IgD-negative memory B cell (primary cell): Measurements from ENCODE around the gene CCKAR. TPM values are rescaled to one million over a fixed set of nuclear protein-coding genes. Genes with fewer than 3 reads are reported as not detected.
"Not testable (repeated sequence)": the region's sequence is repeated elsewhere in the genome, so short reads cannot be mapped to it uniquely, and the experiment has no call there.

ENCODE experiments used
- H3K27ac Mint-ChIP-seq, 3 donors: one replicate each; pipeline ENCODE4 v1.8.0; 2020 to 2022; ENCODE audit warnings: mild to moderate bottlenecking in 3 of 3, mixed read lengths in 3 of 3, moderate library complexity in 1 of 3
- H3K27me3 Mint-ChIP-seq: one replicate; pipeline ENCODE4 v1.8.0; 2021; ENCODE audit warnings: mixed read lengths
- H3K36me3 Mint-ChIP-seq: one replicate; pipeline ENCODE4 v1.8.0; 2020; ENCODE audit warnings: mild to moderate bottlenecking, mixed read lengths
- H3K4me1 Mint-ChIP-seq, 3 donors: one replicate each; pipeline ENCODE4 v1.8.0; 2020 to 2022; ENCODE audit warnings: mixed read lengths in 3 of 3, mild to moderate bottlenecking in 1 of 3
- H3K4me3 Mint-ChIP-seq, 4 donors: one replicate each; pipeline ENCODE4 v1.8.0; 2020 to 2022; ENCODE audit warnings: mild to moderate bottlenecking in 4 of 4, mixed read lengths in 4 of 4, moderate library complexity in 3 of 4
- H3K9me3 Mint-ChIP-seq, 3 donors: one replicate each; pipeline ENCODE4 v1.8.0; 2020 to 2021; ENCODE audit warnings: mixed read lengths in 3 of 3, mild to moderate bottlenecking in 1 of 3
- polyA plus RNA-seq: library from polyadenylated mRNA; unstranded; fragments of 300-500 nt; fragmentation: Illumina TruSeq; gene quantifications from one replicate; pipeline ENCODE4 v1.2.3, GENCODE V29; 2021

The CCKAR gene
- polyA plus RNA-seq, 1 donor from 2014 or later = not detected

GRCh38 chr4:26503844-26504243, 13.6 kb upstream of the CCKAR start:
- Mint-ChIP-seq H3K27me3 (peaks cover 6% of the 10 kb centered on the region), H3K36me3 (peaks cover 2% of the 10 kb centered on the region), H3K4me3 (no peak overlapping the region), H3K9me3 (peaks cover 1 to 4% (median 2%) of the 10 kb centered on the region in 3 donors), H3K27ac (no peak overlapping the region), H3K4me1 (no peaks in the 10 kb centered on the region)

DNA sequence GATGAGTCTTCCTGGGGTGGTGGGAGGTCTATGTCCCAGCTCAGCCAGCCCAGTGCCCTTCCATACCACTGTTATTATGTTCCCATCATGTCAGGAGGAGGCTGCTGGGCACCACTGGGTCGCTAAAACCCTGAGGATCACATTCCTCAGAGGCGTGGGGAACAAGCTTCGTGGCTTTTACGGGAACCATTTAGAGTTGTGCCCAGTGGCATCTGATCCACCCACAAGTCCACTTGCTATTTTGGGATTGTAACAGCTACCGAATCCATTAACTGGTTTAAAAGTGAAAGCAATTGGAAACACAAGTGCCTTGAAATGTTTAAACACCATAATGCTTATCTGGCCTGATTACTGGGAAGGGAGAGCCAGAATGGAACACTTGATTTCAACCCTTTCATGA, 13.1 kb upstream of the CCKAR start:
- H3K27ac Mint-ChIP-seq = peak overlapping the region in 1 of 3 donors; percentile 47
- H3K9me3 Mint-ChIP-seq = peaks cover 1 to 5% (median 4%) of the 10 kb centered on the region in 3 donors
- no peaks in the 10 kb centered on the region for H3K4me1 Mint-ChIP-seq
- H3K36me3 Mint-ChIP-seq = peaks cover 2% of the 10 kb centered on the region
- peaks cover 6% of the 10 kb centered on the region for H3K27me3 Mint-ChIP-seq
- H3K4me3 Mint-ChIP-seq = no peak overlapping the region

GRCh38 chr4:26500565-26500999, 10.3 kb upstream of the CCKAR start:
- not testable (repeated sequence) for H3K36me3 Mint-ChIP-seq, H3K4me1 Mint-ChIP-seq

DNA sequence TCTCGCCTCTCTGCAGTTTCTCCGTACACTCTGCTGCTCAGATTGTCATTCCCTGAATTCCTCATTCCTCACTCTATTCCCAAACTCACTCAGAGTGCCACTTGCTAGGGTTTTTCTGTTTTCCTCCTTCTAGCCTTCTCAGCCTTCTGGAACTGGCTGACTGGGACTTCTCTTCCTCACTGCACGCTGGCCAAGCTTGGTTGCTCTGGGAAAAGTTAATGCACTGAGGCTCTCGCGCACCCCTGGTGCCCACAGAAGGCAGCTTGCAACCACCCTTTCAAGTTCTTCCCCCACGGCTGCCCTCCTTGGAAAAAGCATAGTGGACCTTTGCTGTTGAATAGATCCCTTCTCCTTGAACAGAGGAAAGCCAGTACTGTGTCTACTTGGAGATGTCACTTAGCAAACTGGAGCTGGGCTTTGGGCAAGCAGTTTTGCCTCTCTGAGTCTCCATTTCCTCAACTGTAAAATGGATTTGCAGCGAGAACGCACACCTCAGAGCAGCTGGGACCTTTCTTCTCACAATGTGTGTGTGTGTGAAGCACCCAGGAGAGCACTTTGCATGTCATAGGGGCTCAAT, 6.0 kb upstream of the CCKAR start:
- Mint-ChIP-seq H3K36me3 (no peaks in the 10 kb centered on the region), H3K27me3 (peaks cover 9% of the 10 kb centered on the region), H3K4me1 (no peaks in the 10 kb centered on the region), H3K9me3 (peaks cover 0 to 5% (median 3%) of the 10 kb centered on the region in 3 donors), H3K27ac (no peak overlapping the region), H3K4me3 (no peak overlapping the region)

More at GRCh38 chr4:26500565-26500999, 10.3 kb upstream of the CCKAR start:
- peak overlapping the region in 1 of 4 donors; percentile 60 for H3K4me3 Mint-ChIP-seq
- not testable (repeated sequence) for H3K27ac Mint-ChIP-seq, H3K9me3 Mint-ChIP-seq, H3K27me3 Mint-ChIP-seq

GRCh38 chr4:26493461-26493860, 3.2 kb upstream of the CCKAR start:
- Mint-ChIP-seq H3K36me3 (no peaks in the 10 kb centered on the region), H3K4me3 (no peak overlapping the region), H3K9me3 (no peaks in the 10 kb centered on the region), H3K27me3 (peaks cover 12% of the 10 kb centered on the region), H3K27ac (no peak overlapping the region), H3K4me1 (no peaks in the 10 kb centered on the region)

DNA sequence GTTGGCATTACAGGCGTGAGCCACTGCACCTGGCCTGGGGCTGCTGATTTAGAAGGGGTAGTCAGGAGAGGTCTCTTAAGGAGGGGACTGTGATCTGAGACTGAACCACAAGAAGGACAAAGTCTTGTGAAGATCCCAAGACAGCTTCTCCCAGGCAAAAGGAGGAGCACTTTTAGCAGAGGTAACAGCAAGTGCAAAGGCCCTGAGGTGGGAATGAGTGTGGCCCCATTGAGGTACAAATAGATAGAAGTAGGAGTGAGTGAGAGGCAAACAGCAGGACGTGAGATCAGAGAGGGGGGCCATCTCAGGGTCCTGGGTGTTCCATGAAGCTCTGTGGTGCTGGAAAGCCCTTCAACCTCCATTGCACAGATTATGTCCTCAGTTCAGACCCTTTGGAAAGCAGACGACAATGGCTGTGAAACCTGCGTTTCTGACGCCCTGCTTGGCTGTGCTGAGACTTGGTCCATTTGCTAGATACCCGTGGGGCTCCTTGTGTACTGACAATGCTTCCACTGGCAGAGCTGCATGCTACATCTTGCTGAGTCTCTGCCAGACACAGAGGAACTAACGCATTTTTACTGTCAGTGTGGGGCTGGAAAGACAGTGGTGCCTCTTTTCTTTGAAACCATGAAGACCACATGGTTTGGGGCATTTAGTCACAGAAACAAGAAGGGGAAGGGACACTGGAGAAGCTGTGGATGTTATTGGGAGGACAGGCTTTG, 1.3 kb upstream of the CCKAR start:
- Mint-ChIP-seq H3K27ac (no peak overlapping the region), H3K36me3 (no peaks in the 10 kb centered on the region), H3K4me1 (no peaks in the 10 kb centered on the region), H3K9me3 (no peaks in the 10 kb centered on the region), H3K4me3 (no peak overlapping the region), H3K27me3 (peaks cover 12% of the 10 kb centered on the region)

- no peaks in the 10 kb centered on the region for H3K36me3 Mint-ChIP-seq
- H3K9me3 Mint-ChIP-seq = no peaks in the 10 kb centered on the region
- no peaks in the 10 kb centered on the region for H3K4me1 Mint-ChIP-seq
- peaks cover 12% of the 10 kb centered on the region for H3K27me3 Mint-ChIP-seq
- H3K27ac Mint-ChIP-seq = no peak overlapping the region
- H3K4me3 Mint-ChIP-seq = no peak overlapping the region
These were observed 638 bp upstream of the CCKAR start for GRCh38 chr4:26490960-26491284.

- H3K36me3 Mint-ChIP-seq = no peaks in the 10 kb centered on the region
- no peak overlapping the region for H3K27ac Mint-ChIP-seq
- peaks cover 5% of the 10 kb centered on the region for H3K27me3 Mint-ChIP-seq
- H3K9me3 Mint-ChIP-seq = no peaks in the 10 kb centered on the region
- no peak overlapping the region for H3K4me3 Mint-ChIP-seq
- H3K4me1 Mint-ChIP-seq = no peaks in the 10 kb centered on the region
These were observed 941 bp downstream of the CCKAR start for GRCh38 chr4:26489101-26489985.

- H3K27me3 Mint-ChIP-seq = peaks cover 7% of the 10 kb centered on the region
- no peaks in the 10 kb centered on the region for H3K9me3 Mint-ChIP-seq
- H3K4me3 Mint-ChIP-seq = no peak overlapping the region
- H3K4me1 Mint-ChIP-seq = no peaks in the 10 kb centered on the region
- no peaks in the 10 kb centered on the region for H3K36me3 Mint-ChIP-seq
- no peak overlapping the region for H3K27ac Mint-ChIP-seq
These were observed 4.6 kb downstream of the CCKAR start for GRCh38 chr4:26485684-26486083.

- Mint-ChIP-seq H3K9me3 (no peaks in the 10 kb centered on the region), H3K4me3 (no peak overlapping the region), H3K27ac (no peak overlapping the region), H3K4me1 (no peaks in the 10 kb centered on the region), H3K36me3 (no peaks in the 10 kb centered on the region), H3K27me3 (peaks cover 7% of the 10 kb centered on the region)
These were observed 5.8 kb downstream of the CCKAR start for GRCh38 chr4:26484516-26484915.

- H3K36me3 Mint-ChIP-seq = no peaks in the 10 kb centered on the region
- H3K9me3 Mint-ChIP-seq = no peaks in the 10 kb centered on the region
- no peak overlapping the region for H3K4me3 Mint-ChIP-seq
- H3K27ac Mint-ChIP-seq = no peak overlapping the region
- peaks cover 2% of the 10 kb centered on the region for H3K27me3 Mint-ChIP-seq
- H3K4me1 Mint-ChIP-seq = no peaks in the 10 kb centered on the region
These were observed 6.2 kb downstream of the CCKAR start for GRCh38 chr4:26484032-26484515.

- H3K4me3 Mint-ChIP-seq = no peak overlapping the region
- peaks cover 3% of the 10 kb centered on the region for H3K36me3 Mint-ChIP-seq
- H3K4me1 Mint-ChIP-seq = no peaks in the 10 kb centered on the region
- H3K27me3 Mint-ChIP-seq = peaks cover 2% of the 10 kb centered on the region
- H3K27ac Mint-ChIP-seq = no peak overlapping the region
- H3K9me3 Mint-ChIP-seq = no peaks in the 10 kb centered on the region
These were observed 7.5 kb downstream of the CCKAR start for GRCh38 chr4:26482508-26483462.

DNA sequence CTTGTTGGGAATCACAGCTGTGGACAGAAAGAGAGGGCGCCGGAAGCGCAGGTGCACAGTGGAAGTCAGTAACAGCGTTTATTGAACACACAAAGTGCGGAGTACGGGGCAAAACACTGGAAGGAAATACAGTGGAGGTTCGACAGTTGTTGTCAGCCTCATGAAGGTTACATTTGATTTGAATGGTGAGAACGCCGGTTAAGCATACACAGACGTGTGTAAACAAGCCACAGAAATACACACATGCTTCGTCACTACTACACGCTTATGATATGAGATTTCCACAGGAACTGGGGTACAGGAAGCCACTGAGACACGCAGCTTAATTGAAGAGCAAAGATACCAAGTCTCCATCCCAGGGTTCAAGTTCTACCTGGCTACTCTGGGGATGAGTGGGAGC, 12.0 kb downstream of the CCKAR start:
- H3K36me3 Mint-ChIP-seq = peaks cover 3% of the 10 kb centered on the region
- H3K9me3 Mint-ChIP-seq = no peaks in the 10 kb centered on the region
- no peaks in the 10 kb centered on the region for H3K4me1 Mint-ChIP-seq
- no peak overlapping the region for H3K4me3 Mint-ChIP-seq
- no peak overlapping the region for H3K27ac Mint-ChIP-seq
- peaks cover 5% of the 10 kb centered on the region for H3K27me3 Mint-ChIP-seq

- Mint-ChIP-seq H3K27me3 (peaks cover 4% of the 10 kb centered on the region), H3K36me3 (peaks cover 3% of the 10 kb centered on the region), H3K9me3 (no peaks in the 10 kb centered on the region), H3K4me1 (no peaks in the 10 kb centered on the region), H3K4me3 (no peak overlapping the region), H3K27ac (no peak overlapping the region)
These were observed 13.7 kb downstream of the CCKAR start for GRCh38 chr4:26476545-26476944.
